Measurements from ENCODE around the gene PLEKHG3. TPM values are rescaled to one million over a fixed set of nuclear protein-coding genes. Genes with fewer than 3 reads are reported as not detected.

PLEKHG3 gene
- total and polyA plus RNA-seq, 2 of the 13 experiments (the other 11 are each of a cell fraction or from before 2014, with no cell fraction given): 7.1 to 9.8 TPM

DNA sequence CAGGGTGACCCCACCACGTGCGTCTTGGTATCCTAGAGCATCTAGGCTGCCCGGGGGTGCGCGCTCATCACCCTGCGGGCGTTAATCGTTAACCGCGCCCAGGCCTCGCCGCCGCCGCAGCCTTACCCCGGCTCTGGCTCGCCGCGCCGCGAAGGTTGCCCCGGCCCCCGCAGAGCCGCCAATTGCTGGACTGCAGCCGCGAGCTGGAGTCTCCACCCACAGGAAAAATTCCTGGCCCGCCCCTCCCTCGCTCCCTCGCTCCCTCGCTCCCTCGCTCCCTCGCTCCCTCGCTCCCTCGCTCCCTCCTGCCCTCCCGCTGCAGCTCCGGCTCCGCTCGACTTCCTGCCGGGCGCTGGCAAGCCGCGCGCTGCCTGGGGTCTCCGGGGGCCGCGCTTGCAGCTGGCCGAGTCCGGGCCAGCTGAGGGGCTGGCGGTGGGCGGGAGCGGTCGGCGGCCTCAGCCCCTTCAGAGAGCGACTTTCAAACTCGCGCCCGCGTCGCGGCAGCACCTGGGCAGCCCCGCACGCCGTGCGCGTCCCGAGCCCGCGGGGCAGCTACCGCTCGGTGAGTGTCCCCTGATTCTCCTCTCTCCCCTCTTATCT lies at the start of gene PLEKHG3 (continued):
- TF ChIP-seq, protein P1, sequence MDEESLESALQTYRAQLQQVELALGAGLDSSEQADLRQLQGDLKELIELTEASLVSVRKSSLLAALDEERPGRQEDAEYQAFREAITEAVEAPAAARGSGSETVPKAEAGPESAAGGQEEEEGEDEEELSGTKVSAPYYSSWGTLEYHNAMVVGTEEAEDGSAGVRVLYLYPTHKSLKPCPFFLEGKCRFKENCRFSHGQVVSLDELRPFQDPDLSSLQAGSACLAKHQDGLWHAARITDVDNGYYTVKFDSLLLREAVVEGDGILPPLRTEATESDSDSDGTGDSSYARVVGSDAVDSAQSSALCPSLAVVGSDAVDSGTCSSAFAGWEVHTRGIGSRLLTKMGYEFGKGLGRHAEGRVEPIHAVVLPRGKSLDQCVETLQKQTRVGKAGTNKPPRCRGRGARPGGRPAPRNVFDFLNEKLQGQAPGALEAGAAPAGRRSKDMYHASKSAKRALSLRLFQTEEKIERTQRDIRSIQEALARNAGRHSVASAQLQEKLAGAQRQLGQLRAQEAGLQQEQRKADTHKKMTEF (CRISPR knock-in tag; IDR thresholded peaks at IDR 0.05): peak; percentile 24; the same call in 1 of the 2 replicates
- TF ChIP-seq SIX4 (CRISPR knock-in tag; IDR thresholded peaks at IDR 0.05) (no peak), NR3C1 (CRISPR knock-in tag; IDR thresholded peaks at IDR 0.05) (no peak), ATM (IDR thresholded peaks at IDR 0.05; ENCODE audit: borderline replicate concordance) (no peak), RAD51 (IDR thresholded peaks at IDR 0.05; ENCODE audit: borderline replicate concordance) (no peak), ZNF768 (CRISPR knock-in tag; IDR thresholded peaks at IDR 0.05) (peak; percentile 63), NAIF1 (CRISPR knock-in tag; IDR thresholded peaks at IDR 0.05; ENCODE audit: borderline replicate concordance) (peak; percentile 44; the same call in 1 of the 2 replicates), ZSCAN29 (CRISPR knock-in tag; conservative IDR thresholded peaks at IDR 0.05) (0 out of 2 replicates have a peak, but pooled peaks have one; percentile 3), RAD21 (CRISPR knock-in tag; IDR thresholded peaks at IDR 0.05) (no peak), ZNF878 (CRISPR knock-in tag; IDR thresholded peaks at IDR 0.05) (no peak), ZNF224 (CRISPR knock-in tag; IDR thresholded peaks at IDR 0.05) (no peak; the same call in 1 of the 2 replicates), ZNF678 (CRISPR knock-in tag; IDR thresholded peaks at IDR 0.05) (peak; percentile 46; the same call in 1 of the 2 replicates), SP2 (CRISPR knock-in tag; IDR thresholded peaks at IDR 0.05) (0 out of 2 replicates have a peak, but pooled peaks have one; percentile 39), ZNF782 (CRISPR knock-in tag; IDR thresholded peaks at IDR 0.05; ENCODE audit: borderline replicate concordance) (peak; percentile 84; the same call in 1 of the 2 replicates), TAF1 (CRISPR knock-in tag; IDR thresholded peaks at IDR 0.05) (peak; percentile 27; the same call in 1 of the 2 replicates), MEF2D (CRISPR knock-in tag; IDR thresholded peaks at IDR 0.05) (no peak), CCDC6 (CRISPR knock-in tag; IDR thresholded peaks at IDR 0.05) (no peak; the same call in 1 of the 2 replicates), CEBPG (CRISPR knock-in tag; IDR thresholded peaks at IDR 0.05) (0 out of 2 replicates have a peak, but pooled peaks have one; percentile 1), ARNT (IDR thresholded peaks at IDR 0.05) (no peak)
- TF ChIP-seq, protein P2, sequence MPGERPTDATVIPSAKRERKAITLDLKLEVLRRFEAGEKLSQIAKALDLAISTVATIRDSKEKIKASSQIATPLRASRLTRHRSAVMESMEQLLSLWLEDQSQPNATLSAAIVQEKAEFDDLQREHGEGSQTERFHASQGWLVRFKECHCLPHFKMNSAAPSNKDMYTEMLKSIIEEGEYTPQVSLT (CRISPR knock-in tag; IDR thresholded peaks at IDR 0.05; ENCODE audit: borderline replicate concordance, low read depth): no peak
- TF ChIP-seq, protein P3, sequence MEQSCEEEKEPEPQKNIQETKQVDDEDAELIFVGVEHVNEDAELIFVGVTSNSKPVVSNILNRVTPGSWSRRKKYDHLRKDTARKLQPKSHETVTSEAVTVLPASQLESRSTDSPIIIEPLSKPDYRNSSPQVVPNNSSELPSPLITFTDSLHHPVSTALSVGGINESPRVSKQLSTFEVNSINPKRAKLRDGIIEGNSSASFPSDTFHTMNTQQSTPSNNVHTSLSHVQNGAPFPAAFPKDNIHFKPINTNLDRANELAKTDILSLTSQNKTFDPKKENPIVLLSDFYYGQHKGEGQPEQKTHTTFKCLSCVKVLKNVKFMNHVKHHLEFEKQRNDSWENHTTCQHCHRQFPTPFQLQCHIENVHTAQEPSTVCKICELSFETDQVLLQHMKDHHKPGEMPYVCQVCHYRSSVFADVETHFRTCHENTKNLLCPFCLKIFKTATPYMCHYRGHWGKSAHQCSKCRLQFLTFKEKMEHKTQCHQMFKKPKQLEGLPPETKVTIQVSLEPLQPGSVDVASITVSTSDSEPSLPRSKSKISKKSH (CRISPR knock-in tag; IDR thresholded peaks at IDR 0.05; ENCODE audit: borderline replicate concordance): peak; percentile 62
- TF ChIP-seq, protein P4, sequence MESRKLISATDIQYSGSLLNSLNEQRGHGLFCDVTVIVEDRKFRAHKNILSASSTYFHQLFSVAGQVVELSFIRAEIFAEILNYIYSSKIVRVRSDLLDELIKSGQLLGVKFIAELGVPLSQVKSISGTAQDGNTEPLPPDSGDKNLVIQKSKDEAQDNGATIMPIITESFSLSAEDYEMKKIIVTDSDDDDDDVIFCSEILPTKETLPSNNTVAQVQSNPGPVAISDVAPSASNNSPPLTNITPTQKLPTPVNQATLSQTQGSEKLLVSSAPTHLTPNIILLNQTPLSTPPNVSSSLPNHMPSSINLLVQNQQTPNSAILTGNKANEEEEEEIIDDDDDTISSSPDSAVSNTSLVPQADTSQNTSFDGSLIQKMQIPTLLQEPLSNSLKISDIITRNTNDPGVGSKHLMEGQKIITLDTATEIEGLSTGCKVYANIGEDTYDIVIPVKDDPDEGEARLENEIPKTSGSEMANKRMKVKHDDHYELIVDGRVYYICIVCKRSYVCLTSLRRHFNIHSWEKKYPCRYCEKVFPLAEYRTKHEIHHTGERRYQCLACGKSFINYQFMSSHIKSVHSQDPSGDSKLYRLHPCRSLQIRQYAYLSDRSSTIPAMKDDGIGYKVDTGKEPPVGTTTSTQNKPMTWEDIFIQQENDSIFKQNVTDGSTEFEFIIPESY (CRISPR knock-in tag; IDR thresholded peaks at IDR 0.05): no peak
- TF ChIP-seq, protein P5, sequence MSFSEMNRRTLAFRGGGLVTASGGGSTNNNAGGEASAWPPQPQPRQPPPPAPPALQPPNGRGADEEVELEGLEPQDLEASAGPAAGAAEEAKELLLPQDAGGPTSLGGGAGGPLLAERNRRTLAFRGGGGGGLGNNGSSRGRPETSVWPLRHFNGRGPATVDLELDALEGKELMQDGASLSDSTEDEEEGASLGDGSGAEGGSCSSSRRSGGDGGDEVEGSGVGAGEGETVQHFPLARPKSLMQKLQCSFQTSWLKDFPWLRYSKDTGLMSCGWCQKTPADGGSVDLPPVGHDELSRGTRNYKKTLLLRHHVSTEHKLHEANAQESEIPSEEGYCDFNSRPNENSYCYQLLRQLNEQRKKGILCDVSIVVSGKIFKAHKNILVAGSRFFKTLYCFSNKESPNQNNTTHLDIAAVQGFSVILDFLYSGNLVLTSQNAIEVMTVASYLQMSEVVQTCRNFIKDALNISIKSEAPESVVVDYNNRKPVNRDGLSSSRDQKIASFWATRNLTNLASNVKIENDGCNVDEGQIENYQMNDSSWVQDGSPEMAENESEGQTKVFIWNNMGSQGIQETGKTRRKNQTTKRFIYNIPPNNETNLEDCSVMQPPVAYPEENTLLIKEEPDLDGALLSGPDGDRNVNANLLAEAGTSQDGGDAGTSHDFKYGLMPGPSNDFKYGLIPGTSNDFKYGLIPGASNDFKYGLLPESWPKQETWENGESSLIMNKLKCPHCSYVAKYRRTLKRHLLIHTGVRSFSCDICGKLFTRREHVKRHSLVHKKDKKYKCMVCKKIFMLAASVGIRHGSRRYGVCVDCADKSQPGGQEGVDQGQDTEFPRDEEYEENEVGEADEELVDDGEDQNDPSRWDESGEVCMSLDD (CRISPR knock-in tag; IDR thresholded peaks at IDR 0.05; ENCODE audit: borderline replicate concordance): peak; percentile 39; the same call in 1 of the 2 replicates
